Muscle layer of colon (tissue), 2 donors: ENCODE data around the gene KIF1A.

ENCODE experiments used
- H3K27ac ChIP-seq: one replicate; pipeline ENCODE4 v1.7.0; 2013; ENCODE audit warnings: low read depth, mild to moderate bottlenecking, low read length, moderate library complexity
- H3K27me3 ChIP-seq, 2 donors: one replicate each; pipeline ENCODE4 v1.7.0; 2013; ENCODE audit warnings: low read length in 2 of 2, mild to moderate bottlenecking in 2 of 2; ENCODE audit not compliant: insufficient read depth in 2 of 2, control insufficient read depth in 1 of 2
- H3K36me3 ChIP-seq: one replicate; pipeline ENCODE4 v1.7.0; 2013; ENCODE audit warnings: mild to moderate bottlenecking, low read length; ENCODE audit not compliant: insufficient read depth
- H3K4me1 ChIP-seq: one replicate; pipeline ENCODE4 v1.7.0; 2013; ENCODE audit warnings: mild to moderate bottlenecking, low read length; ENCODE audit not compliant: insufficient read depth
- H3K4me3 ChIP-seq, 2 donors: one replicate each; pipeline ENCODE4 v1.7.0; 2013; ENCODE audit warnings: low read length in 2 of 2, low read depth in 1 of 2, mild to moderate bottlenecking in 1 of 2, moderate library complexity in 1 of 2
- H3K9ac ChIP-seq: one replicate; pipeline ENCODE4 v1.7.0; 2013; ENCODE audit warnings: low read length
- H3K9me3 ChIP-seq: one replicate; pipeline ENCODE4 v1.7.0; 2013; ENCODE audit warnings: mild to moderate bottlenecking, low read length
- donor health status: abdominal sarcoma.
- donor health status: Adenocarcinoma of cecum.

Gene KIF1A

DNA sequence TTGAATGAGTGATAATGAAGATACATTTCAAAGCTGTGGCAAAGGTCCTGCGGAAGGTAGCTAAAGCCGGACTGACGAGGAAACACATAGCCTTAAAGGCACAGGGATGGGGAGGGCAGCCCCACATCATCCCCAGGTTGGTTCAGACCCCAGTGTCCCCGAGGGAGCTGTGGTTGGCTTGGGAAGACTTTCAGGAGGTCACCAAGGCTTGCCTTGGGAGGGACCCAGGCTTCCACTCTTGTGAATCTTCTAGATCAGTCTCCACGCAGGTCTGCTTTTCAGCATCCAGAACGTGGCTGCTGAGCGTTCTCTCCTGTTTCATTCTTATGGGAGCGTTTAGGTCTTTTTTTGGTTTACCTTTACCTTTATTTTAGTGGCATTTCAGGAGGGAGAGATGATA, 16.8 kb downstream of the KIF1A start:
- Histone ChIP-seq H3K9ac (no peak overlapping the region), H3K9me3 (peaks cover 3% of the 10 kb centered on the region), H3K4me1 (no peaks in the 10 kb centered on the region), H3K4me3 (no peak overlapping the region), H3K27me3 (peaks cover 0 to 13% of the 10 kb centered on the region in 2 donors), H3K27ac (no peak overlapping the region), H3K36me3 (no peaks in the 10 kb centered on the region)

DNA sequence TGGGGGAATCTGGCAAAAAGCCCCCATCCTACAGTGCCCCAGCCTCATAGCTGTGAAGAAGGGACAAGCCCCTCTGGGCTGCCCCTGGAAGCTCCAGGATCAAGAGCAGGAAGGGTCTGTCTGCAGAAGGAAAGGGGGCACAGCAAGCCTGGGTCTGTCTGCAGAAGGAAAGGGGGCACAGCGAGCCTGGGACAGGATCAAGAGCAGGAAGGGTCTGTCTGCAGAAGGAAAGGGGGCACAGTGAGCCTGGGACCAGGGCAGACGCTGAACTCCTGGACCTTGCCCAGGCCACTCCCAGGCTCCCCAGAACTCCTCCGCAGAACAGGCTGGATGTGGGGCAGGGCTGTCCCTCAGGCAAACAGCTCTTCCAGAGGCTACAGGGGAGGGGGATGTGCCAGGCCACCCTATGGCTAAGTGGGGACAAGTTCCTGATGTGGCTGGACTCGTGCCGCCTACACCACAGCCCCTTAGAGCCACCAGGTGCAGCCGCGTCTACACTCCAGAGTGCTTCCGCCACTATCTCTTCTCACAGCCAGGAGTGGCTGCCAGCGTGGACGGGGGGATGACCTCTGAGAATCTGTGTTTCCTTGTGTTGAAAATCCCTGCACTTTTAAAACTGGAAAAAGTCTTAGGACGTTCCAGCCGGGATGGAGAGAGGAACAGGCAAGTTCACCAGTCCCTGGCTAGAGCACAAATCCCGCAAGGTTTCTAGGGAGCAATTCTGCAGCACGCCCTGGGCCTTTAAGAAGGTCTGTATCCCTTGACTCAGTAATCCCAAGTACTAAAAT, 20.8 kb downstream of the KIF1A start:
- Histone ChIP-seq H3K27ac (no peak overlapping the region), H3K27me3 (peaks cover 0 to 16% of the 10 kb centered on the region in 2 donors), H3K9me3 (peaks cover 3% of the 10 kb centered on the region), H3K36me3 (no peaks in the 10 kb centered on the region), H3K9ac (no peak overlapping the region), H3K4me1 (no peaks in the 10 kb centered on the region), H3K4me3 (no peak overlapping the region)

DNA sequence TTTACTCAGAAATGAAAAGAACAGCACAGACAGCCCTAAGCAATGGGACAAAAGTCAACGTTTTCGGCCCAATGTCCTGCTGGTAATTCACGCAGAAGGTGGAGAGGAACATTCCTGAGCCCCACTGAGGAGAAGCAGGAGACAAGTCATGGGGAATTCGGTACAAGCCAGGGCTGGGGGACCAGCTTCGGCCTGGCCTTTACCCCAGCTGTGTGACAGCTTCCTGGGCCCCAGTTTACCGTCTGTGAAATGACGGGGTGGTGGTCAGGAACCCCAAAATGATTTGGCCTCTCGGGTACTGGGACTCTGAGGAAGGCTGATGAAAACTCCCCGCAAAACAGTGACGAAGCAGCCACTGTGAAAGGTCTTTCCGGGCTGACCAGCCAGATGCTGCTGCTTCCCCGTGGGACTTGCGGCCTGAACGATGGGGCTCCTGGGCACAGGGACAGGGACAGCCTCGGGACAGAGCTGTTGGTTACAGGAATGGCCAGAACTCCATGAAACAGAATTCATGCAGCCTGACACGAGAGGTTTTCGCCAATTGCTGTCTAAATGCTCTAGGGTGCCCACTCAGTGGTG, 21.6 kb downstream of the KIF1A start:
- Histone ChIP-seq H3K27ac (no peak overlapping the region), H3K4me3 (no peak overlapping the region), H3K9ac (no peak overlapping the region), H3K9me3 (peaks cover 3% of the 10 kb centered on the region), H3K36me3 (no peaks in the 10 kb centered on the region), H3K4me1 (no peaks in the 10 kb centered on the region), H3K27me3 (peaks cover 0 to 16% of the 10 kb centered on the region in 2 donors)

DNA sequence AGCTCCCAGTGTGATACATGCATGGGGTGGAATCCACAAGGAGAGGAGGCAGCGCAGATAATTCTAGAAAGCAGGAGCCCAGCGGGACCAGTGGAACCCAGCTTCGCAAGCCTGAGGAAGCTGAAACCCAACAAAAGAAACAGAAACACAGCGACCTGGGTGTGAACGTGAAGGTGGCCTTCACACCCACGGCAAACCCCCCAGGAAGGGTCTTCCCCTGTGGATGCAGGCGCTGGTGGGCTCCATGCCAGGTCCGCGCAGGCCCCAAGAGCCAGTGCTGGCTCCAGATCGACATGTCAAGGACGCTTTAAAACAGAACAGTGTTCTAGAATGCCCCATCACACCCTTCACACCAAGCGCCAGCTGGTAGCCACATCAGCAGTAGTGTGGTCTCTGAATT, 22.1 kb downstream of the KIF1A start:
- peaks cover 3% of the 10 kb centered on the region for H3K9me3 ChIP-seq
- no peak overlapping the region for H3K9ac ChIP-seq
- H3K4me3 ChIP-seq: no peak overlapping the region
- no peaks in the 10 kb centered on the region for H3K4me1 ChIP-seq
- H3K36me3 ChIP-seq: no peaks in the 10 kb centered on the region
- no peak overlapping the region for H3K27ac ChIP-seq
- H3K27me3 ChIP-seq: peaks cover 0 to 16% of the 10 kb centered on the region in 2 donors

DNA sequence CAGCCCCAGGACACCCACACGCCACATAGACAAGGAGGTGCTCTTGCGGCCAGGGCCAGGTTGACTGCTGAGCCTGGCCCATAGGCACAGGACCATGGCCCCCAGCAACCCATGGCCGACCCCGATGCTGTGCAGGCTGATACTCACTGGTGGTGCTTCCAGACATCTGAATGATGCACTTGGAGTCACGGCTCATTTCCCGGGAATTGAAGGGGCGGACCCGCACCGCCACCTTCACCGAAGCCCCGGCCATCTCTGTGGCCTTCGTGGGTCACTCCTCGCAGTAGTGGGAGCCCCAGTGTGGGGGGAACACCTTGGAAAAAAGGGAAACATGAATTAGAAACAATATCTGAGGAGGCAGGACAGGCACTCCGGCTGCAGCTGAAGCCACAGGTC, 22.5 kb downstream of the KIF1A start:
- Histone ChIP-seq H3K27ac (no peak overlapping the region), H3K27me3 (peaks cover 0 to 16% of the 10 kb centered on the region in 2 donors), H3K36me3 (no peaks in the 10 kb centered on the region), H3K9me3 (peaks cover 3% of the 10 kb centered on the region), H3K4me3 (no peak overlapping the region), H3K4me1 (no peaks in the 10 kb centered on the region), H3K9ac (no peak overlapping the region)

DNA sequence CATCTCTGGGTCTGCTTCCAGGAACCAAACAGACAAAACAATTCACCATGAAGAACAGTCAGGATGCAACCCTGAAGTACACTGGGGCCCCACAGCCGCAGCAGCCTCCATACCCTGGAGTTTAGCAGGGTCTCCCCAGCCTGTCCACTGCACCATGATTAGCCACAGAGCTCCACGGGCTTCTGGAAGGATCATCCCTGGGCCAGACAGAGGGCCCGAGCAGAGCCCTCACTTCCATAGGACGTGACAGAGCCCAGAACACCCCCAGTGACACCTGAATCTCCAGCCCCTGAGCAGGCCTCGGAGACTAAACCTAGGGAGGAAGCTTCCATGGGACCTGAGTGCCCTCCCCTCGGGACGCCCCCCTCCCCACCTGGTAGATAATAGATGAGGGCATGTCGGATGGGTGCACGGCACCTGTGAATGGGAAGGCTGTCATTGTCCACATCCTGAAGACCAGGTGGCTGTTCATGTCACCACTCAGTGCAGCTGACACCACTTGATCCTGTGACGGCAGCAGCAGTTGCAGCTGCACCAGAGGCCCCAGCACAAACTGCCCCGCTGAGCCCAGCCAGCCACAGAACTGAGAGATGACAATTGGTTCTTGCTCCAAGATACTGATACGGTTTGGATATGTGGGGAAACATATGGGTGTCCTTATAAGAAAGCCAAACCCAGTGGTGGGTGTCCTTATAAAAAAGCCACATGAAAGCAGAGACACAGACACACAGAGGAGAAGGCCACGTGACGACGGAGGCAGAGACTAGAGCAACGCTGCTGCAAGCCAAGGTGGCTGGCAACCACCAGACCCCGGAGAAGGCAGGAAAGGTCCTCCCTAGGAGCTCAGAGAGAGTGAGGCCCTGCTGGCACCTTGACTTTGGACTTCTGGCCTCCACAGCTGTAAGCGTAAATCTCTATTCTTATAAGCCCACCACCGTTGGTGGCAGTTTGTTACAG, 23.2 kb downstream of the KIF1A start:
- Histone ChIP-seq H3K27ac (no peak overlapping the region), H3K4me1 (no peaks in the 10 kb centered on the region), H3K9ac (no peak overlapping the region), H3K9me3 (peaks cover 3% of the 10 kb centered on the region), H3K4me3 (no peak overlapping the region), H3K27me3 (peaks cover 0 to 16% of the 10 kb centered on the region in 2 donors), H3K36me3 (no peaks in the 10 kb centered on the region)

DNA sequence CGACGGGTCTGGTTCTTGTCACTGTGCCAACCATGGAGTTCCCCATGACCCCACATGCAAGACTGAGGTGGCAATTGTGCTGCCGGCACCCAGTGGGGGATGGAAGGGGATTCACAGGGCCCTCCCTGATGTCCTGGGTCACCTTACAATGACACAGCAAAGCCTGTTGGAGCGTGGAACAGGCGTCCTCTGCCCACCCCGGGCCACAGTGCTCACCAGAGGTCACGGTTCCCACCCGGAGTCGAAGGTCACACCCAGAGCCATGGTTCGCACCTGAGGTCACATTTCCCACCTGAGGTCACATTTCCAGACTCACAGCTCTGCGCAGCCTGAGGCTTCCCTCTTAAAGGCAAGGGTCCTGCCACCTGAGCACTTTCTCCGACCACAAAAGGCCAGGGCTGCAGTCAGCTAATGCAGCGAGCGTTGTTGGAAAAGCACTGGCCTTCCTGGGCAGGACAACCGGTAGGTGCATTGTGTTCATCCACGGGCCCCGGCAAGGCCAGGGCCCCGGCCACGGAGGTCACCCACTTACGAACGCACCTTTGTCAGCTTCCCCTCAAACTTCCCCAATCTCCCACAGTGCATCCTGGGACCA, 24.0 kb downstream of the KIF1A start:
- no peak overlapping the region for H3K27ac ChIP-seq
- no peak overlapping the region for H3K4me3 ChIP-seq
- H3K9me3 ChIP-seq: no peaks in the 10 kb centered on the region
- H3K36me3 ChIP-seq: no peaks in the 10 kb centered on the region
- H3K9ac ChIP-seq: no peak overlapping the region
- H3K27me3 ChIP-seq: peaks cover 0 to 16% of the 10 kb centered on the region in 2 donors
- no peaks in the 10 kb centered on the region for H3K4me1 ChIP-seq

DNA sequence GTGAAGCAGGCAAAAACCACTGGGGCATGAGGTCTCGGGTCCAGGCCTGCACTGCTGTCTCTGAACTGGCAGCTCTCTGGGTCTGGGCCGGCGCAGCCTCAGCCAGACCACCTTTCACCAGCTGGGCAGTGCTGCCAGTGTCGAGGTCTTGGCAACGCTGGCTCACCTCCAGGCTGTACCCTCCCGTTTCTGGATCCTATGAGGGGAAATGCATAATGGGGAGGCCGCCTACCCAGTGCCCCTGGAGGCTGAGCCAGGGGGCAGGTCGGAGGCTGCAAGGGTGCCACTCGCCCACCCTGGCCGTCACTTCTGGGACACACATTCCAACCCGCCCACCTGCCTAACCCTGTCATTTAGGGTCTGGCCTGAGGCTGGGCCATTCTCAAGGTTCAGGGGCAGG, 24.6 kb downstream of the KIF1A start:
- Histone ChIP-seq H3K27me3 (peaks cover 0 to 16% of the 10 kb centered on the region in 2 donors), H3K4me3 (no peak overlapping the region), H3K4me1 (no peaks in the 10 kb centered on the region), H3K27ac (no peak overlapping the region), H3K36me3 (no peaks in the 10 kb centered on the region), H3K9ac (no peak overlapping the region), H3K9me3 (no peaks in the 10 kb centered on the region)

DNA sequence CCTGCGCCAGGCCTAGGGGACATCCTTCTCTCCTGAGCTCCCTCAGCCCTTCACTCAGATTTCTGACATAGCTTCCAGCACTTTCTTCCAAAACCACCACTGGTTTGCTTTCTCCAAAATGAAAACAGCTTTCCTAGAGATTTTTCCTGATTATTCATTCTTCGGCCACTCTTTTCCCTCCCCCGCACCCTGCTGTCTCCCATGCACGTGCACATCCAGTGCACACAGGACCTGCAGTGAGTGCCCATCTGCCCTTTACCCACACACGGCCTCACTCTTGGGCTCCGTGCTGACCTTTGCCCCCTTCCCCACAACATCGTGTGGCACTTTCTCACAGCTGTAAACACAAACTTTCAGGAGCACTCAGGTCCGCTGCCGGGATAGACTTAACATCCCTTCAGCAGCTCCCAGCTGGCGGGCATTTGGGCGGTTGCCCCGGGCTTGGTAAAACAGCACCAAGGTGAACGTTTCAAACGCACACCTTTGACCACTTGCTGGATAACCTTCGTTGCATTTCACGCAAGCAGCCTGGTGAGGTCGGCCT, 25.8 kb downstream of the KIF1A start:
- Histone ChIP-seq H3K9me3 (no peaks in the 10 kb centered on the region), H3K4me3 (no peak overlapping the region), H3K36me3 (no peaks in the 10 kb centered on the region), H3K27me3 (peaks cover 0 to 11% of the 10 kb centered on the region in 2 donors), H3K9ac (no peak overlapping the region), H3K4me1 (no peaks in the 10 kb centered on the region), H3K27ac (no peak overlapping the region)

DNA sequence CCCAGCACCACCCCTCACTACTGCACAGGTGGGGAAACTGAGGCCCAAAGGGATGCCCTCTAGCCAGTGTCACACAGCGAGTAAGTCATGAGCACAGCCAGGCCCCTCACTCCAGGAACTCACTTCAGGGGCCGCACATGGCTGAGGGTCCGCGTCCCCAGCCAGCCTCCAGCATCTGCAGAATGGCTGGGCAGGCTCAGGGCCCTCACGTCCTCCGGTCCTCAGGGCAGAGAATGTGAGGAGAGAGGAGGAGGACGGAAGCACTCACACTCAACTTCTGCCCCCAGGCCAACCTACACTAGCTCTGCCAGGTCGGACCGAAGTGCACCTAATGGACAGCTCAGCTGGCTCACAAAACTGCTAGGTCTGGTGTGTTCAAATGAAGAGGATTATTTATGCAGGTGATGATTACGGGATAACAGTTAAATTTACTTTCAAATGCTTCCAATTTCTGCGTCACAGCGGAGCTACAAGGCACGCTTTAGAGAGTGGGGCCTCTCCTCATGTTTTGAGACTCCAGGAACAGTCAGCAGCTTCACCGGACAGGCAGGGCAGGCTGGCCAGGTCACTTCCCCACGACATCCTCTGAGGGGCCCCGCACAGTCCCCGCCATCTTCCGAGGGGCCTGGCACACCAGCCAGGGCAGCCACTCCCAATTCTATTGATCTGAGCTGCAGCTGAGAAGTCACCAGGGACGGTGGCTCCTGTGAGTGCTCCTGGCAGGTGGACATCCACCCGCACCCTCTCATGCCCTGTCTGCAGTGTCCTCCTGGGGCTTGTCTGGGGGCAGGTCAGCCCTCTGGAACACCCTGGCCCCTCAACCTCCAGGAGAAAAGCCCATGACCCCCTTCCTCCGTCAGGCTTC, 26.5 kb downstream of the KIF1A start:
- Histone ChIP-seq H3K27me3 (peaks cover 0 to 6% of the 10 kb centered on the region in 2 donors), H3K27ac (no peak overlapping the region), H3K9ac (no peak overlapping the region), H3K4me3 (no peak overlapping the region), H3K4me1 (no peaks in the 10 kb centered on the region), H3K36me3 (no peaks in the 10 kb centered on the region), H3K9me3 (no peaks in the 10 kb centered on the region)
